GM19193 (cell line): ENCODE measurements around the gene CCDC54.

Experiments used
- POLR2A ChIP-seq: IDR thresholded peaks from 4 replicates; pipeline ENCODE4 v1.6.1; 2011; ENCODE audit not compliant: insufficient read depth, insufficient read length; ENCODE audit errors: extremely low read depth

The CCDC54 gene

GRCh38 chr3:107411056-107411455, 33.8 kb downstream of the CCDC54 start:
- no peak for TF ChIP-seq POLR2A

DNA sequence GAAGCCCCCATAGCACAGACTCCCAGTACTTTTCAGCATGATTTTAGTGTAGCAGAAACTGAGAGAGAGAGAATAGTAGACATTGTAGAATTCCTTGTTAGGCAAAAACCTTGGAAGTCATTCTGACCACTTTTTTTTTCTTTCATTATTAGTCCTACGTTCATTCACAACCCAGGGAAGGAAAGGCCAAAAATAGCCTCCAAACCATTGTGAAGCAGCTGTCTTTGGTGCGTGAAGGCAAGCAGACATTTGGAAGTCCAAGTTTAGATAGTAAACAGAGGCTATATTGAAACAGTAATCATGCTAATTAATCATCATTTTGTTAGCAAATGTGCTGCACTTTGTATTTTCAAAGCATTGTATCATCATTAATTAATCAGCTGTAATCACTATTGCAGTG, 34.5 kb downstream of the CCDC54 start:
- TF ChIP-seq POLR2A = no peak

DNA sequence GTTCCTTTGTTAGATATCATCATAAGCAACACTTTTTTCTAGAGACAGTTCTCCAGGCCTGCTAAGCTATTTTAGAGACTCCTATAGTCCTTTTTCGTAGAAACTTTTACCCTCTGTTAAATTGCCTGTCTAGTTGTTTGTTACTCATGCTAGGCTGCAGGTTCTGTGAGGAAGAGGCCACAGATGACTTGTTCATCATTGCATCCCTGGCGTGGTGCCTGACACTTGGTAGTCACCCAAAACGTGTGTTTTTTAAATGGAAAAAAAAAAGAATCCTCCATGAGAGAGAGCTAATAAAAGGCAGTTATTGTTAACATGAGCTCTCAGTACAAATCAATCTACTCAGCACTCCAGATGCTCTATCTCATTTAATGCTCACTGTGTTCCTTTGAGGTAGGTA, 35.1 kb downstream of the CCDC54 start:
- no peak for TF ChIP-seq POLR2A

DNA sequence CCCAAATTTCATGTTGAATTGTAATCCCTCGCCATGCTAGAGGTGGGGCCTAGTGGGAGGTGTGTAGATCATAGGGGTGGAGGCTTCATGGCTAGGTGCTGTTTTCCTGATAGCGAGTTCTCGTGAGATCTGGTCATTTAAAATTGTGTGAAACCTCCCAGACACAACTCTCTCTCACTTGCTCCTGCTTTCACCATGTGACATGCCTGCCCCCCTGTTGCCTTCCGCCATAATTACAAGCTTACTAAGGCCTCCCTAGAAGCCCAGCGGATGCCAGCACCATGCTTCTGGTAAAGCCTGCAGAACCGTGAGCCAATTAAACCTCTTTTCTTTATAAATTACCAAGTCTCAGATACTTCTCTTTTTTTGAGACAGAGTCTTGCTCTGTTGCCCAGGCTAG, 36.0 kb downstream of the CCDC54 start:
- TF ChIP-seq POLR2A = no peak

DNA sequence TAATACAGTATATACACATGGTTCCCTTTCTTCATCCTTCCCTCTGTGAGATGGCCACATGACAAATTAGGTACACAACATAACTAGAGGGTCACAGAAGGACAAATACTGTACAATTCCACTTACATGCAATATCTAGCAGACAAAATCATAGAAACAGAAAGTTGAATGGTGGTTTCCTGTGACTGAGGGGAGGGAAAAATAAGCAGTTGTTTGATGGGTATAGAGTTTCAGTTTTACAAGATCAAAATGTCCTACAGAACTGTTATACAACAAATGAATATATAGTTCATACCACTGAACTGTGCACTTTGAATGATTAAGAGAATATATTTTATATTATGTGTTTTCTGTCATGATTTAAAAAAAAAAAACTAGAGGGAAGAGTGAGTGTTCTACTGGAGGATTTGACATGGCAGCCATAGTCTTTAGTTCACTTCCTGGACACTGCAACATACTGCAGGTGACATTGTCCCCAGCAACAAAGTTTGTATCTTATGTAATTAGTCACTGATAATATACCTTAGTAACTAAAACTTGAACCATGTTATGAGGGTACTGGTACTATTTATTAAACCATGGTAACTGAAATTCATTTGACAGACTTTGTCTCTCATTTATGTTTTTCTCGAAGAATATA, 37.2 kb downstream of the CCDC54 start:
- TF ChIP-seq POLR2A = no peak

DNA sequence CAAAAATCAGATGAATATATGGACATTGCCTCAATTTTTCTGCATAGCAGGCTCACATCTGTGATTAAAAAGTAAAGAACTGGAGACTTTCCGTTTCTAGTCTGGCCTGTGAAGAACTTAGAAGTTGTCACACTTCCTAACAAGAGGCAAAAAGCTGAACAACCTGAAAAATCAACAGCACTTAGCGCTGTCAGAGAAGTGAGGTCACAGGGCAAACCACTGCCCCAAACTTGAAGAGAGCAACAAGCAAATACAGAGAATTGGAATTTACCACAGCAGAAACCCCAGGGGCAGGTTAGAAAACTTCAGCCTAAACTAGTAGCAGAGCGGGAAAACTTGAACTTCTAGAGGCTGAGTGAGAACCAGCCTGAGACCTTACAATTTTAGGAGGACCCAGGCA, 38.9 kb downstream of the CCDC54 start:
- no peak for TF ChIP-seq POLR2A

GRCh38 chr3:107416886-107417285, 39.6 kb downstream of the CCDC54 start:
- TF ChIP-seq POLR2A = no peak

GRCh38 chr3:107421170-107421792, 44.0 kb downstream of the CCDC54 start:
- TF ChIP-seq POLR2A = no peak

- TF ChIP-seq POLR2A = no peak
These were observed 44.6 kb downstream of the CCDC54 start for GRCh38 chr3:107421881-107422280.

DNA sequence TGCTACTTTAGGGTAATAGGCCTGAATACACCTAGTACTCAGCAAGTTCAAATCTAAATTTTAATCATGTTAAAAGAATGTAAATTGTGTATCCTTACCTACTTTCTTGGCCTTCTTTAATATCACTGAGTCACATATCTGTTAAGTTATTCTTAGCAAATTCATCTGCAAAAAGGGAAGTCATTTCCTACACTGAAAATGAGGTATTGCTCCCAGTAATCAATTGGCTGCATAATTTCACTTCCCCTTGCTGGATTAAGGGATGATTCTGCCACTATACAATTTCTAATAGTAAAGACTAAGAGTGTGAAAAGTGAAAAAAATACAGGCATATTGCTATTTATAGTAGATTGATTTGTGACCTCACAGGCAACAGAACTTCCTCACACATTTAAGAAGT, 47.8 kb downstream of the CCDC54 start:
- TF ChIP-seq POLR2A = no peak

GRCh38 chr3:107426223-107426622, 49.0 kb downstream of the CCDC54 start:
- TF ChIP-seq POLR2A = no peak
